ENCODE data around the gene PNMA8B.

Gene PNMA8B

GRCh38 chr19:46452186-46452585 is 43.5 kb downstream of the PNMA8B start:
- Mint-ChIP-seq H3K27me3 (ENCODE audit: low read depth, poor library complexity) (peaks cover 27% of the 10 kb centered on the region), H3K9me3 (peaks cover 12% of the 10 kb centered on the region), H3K4me3 (no peak overlapping the region)

GRCh38 chr19:46451352-46451751 is 44.3 kb downstream of the PNMA8B start:
- no peak for DNase-seq
- no peaks in the 10 kb centered on the region for H3K36me3 Mint-ChIP-seq (ENCODE audit: low read depth)
- peaks cover 4% of the 10 kb centered on the region for H3K4me1 Mint-ChIP-seq

More at GRCh38 chr19:46452186-46452585, 43.5 kb downstream of the PNMA8B start:
- Mint-ChIP-seq H3K4me1 (peaks cover 5% of the 10 kb centered on the region), H3K36me3 (ENCODE audit: low read depth) (no peaks in the 10 kb centered on the region), H3K27ac (no peak overlapping the region)
- TF ChIP-seq, protein P1, sequence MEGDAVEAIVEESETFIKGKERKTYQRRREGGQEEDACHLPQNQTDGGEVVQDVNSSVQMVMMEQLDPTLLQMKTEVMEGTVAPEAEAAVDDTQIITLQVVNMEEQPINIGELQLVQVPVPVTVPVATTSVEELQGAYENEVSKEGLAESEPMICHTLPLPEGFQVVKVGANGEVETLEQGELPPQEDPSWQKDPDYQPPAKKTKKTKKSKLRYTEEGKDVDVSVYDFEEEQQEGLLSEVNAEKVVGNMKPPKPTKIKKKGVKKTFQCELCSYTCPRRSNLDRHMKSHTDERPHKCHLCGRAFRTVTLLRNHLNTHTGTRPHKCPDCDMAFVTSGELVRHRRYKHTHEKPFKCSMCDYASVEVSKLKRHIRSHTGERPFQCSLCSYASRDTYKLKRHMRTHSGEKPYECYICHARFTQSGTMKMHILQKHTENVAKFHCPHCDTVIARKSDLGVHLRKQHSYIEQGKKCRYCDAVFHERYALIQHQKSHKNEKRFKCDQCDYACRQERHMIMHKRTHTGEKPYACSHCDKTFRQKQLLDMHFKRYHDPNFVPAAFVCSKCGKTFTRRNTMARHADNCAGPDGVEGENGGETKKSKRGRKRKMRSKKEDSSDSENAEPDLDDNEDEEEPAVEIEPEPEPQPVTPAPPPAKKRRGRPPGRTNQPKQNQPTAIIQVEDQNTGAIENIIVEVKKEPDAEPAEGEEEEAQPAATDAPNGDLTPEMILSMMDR (IDR thresholded peaks at IDR 0.05): no peak
- no peak for DNase-seq

DNA sequence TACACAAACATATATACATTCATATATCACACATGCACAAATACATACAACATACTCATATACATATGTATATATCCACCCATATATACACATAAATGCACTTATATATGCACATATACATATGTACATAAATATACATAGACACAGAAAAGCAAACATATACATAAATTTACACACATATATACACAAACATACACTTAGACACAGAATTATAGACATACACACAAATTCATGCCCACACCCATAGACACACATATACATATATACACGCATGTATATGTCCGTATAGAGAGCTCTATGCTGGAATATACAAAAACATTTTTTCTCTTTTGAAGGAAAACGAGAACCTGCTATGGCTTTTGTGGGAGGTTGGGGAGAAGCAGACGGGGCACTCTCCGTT is 44.9 kb downstream of the PNMA8B start:
- Mint-ChIP-seq H3K4me1 (no peaks in the 10 kb centered on the region), H3K27me3 (ENCODE audit: low read depth, poor library complexity) (peaks cover 22% of the 10 kb centered on the region), H3K36me3 (ENCODE audit: low read depth) (no peaks in the 10 kb centered on the region), H3K27ac (no peak overlapping the region), H3K9me3 (peaks cover 12% of the 10 kb centered on the region), H3K4me3 (no peak overlapping the region)
- DNase-seq: no peak
- TF ChIP-seq, protein P1 (IDR thresholded peaks at IDR 0.05): no peak

More at GRCh38 chr19:46451352-46451751, 44.3 kb downstream of the PNMA8B start:
- Mint-ChIP-seq H3K9me3 (peaks cover 12% of the 10 kb centered on the region), H3K4me3 (no peak overlapping the region), H3K27me3 (ENCODE audit: low read depth, poor library complexity) (peaks cover 26% of the 10 kb centered on the region), H3K27ac (no peak overlapping the region)
- TF ChIP-seq, protein P1 (IDR thresholded peaks at IDR 0.05): no peak

- Mint-ChIP-seq H3K36me3 (ENCODE audit: low read depth) (no peaks in the 10 kb centered on the region), H3K4me3 (no peak overlapping the region), H3K27me3 (ENCODE audit: low read depth, poor library complexity) (peaks cover 28% of the 10 kb centered on the region), H3K9me3 (peaks cover 9% of the 10 kb centered on the region), H3K27ac (no peak overlapping the region), H3K4me1 (no peaks in the 10 kb centered on the region)
- TF ChIP-seq, protein P1 (IDR thresholded peaks at IDR 0.05): no peak
- DNase-seq: no peak
These were observed 46.4 kb downstream of the PNMA8B start for GRCh38 chr19:46449228-46449627.

DNA sequence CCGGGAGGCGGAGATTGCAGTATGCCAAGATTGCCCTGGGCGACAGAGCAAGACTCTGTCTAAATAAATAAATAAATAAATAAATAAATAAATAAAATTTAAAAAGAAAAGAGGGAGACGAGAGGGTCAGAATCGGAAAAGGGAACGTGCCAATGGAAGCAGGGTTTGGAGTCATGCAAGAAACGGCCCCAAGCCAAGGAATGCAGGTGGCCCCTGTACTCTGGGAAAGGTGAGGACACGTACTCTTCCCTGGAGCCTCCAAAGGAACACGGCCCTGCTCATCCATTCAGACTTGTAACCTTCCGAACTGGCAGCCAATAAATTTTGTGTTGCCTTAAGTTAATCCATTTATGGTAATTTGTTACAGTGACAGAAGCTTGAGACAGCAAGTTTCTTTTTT is 47.1 kb downstream of the PNMA8B start:
- peaks cover 9% of the 10 kb centered on the region for H3K9me3 Mint-ChIP-seq
- H3K36me3 Mint-ChIP-seq (ENCODE audit: low read depth): no peaks in the 10 kb centered on the region
- no peak overlapping the region for H3K27ac Mint-ChIP-seq

DNA sequence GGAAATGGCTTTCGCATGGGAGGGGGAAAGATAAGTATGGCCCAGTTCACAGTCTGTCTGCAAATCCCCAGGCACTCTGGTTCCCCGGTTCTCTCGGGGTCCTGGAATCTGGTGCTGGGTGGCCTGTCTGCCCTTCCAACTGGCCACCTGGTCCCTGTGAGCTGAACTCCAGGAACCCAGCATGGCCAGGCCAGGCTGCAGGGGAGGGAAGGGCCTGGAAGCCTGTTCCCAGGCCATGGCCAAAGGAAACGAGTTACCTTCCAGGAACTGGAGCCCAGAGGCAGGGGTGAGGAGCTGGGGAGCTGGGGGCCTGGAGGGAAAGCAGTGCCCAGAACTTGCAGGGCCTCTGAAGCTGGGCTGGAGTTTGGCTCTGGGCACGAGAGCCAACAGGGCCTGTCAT is 47.8 kb downstream of the PNMA8B start:
- DNase-seq: no peak
- TF ChIP-seq, protein P1 (IDR thresholded peaks at IDR 0.05): no peak
- Mint-ChIP-seq H3K9me3 (peaks cover 9% of the 10 kb centered on the region), H3K4me1 (no peaks in the 10 kb centered on the region), H3K4me3 (no peak overlapping the region), H3K36me3 (ENCODE audit: low read depth) (no peaks in the 10 kb centered on the region), H3K27ac (peak overlapping the region; percentile 81), H3K27me3 (ENCODE audit: low read depth, poor library complexity) (peaks cover 22% of the 10 kb centered on the region)

More for the DNA sequence above, 47.1 kb downstream of the PNMA8B start:
- Mint-ChIP-seq H3K27me3 (ENCODE audit: low read depth, poor library complexity) (peaks cover 25% of the 10 kb centered on the region), H3K4me1 (no peaks in the 10 kb centered on the region), H3K4me3 (no peak overlapping the region)
- TF ChIP-seq, protein P1 (IDR thresholded peaks at IDR 0.05): no peak
- DNase-seq: no peak
